WTC11 (cell line): Measurements from ENCODE around the gene TDRD10.

Experiments used
- ATF1 ChIP-seq: sonication (generic); formaldehyde crosslinking; IDR thresholded peaks from 2 replicates; pipeline ENCODE4 v1.8.1; 2023; ENCODE audit warnings: mild to moderate bottlenecking, moderate library complexity, missing genetic modification reagents
- CDX4 ChIP-seq: fragments of 250-450 bp; sonication (Bioruptor Pico); IDR thresholded peaks from 2 replicates; pipeline ENCODE4 v1.9.0; 2021; ENCODE audit warnings: moderate library complexity, mild to moderate bottlenecking, inconsistent platforms, borderline replicate concordance
- CREB1 ChIP-seq: sonication (generic); formaldehyde crosslinking; IDR thresholded peaks from 2 replicates; pipeline ENCODE4 v1.8.0; 2023; ENCODE audit warnings: mild to moderate bottlenecking, missing genetic modification reagents
- FOXJ3 ChIP-seq: sonication (generic); formaldehyde crosslinking; IDR thresholded peaks from 2 replicates; pipeline ENCODE4 v1.9.0; 2021; ENCODE audit warnings: missing genetic modification reagents, mild to moderate bottlenecking, borderline replicate concordance
- IRF2 ChIP-seq: sonication (generic); formaldehyde crosslinking; IDR thresholded peaks from 2 replicates; pipeline ENCODE4 v1.8.0; 2022; ENCODE audit warnings: low read depth, missing genetic modification reagents, borderline replicate concordance
- TF ChIP-seq, protein P1 (sequence below): fragments of 200-600 bp; IDR thresholded peaks from 2 replicates; pipeline ENCODE4 v1.8.0; 2022; ENCODE audit warnings: antibody characterized with exemption
- TF ChIP-seq, protein P2 (sequence below): sonication (generic); formaldehyde crosslinking; IDR thresholded peaks from 2 replicates; pipeline ENCODE4 v1.8.0; 2023; ENCODE audit warnings: missing genetic modification reagents

GRCh38 chr1:154478639-154479038 is 23.4 kb upstream of the TDRD10 start:
- TF ChIP-seq CREB1 (CRISPR knock-in tag) = no peak
- TF ChIP-seq ATF1 = no peak
- TF ChIP-seq, protein P1, sequence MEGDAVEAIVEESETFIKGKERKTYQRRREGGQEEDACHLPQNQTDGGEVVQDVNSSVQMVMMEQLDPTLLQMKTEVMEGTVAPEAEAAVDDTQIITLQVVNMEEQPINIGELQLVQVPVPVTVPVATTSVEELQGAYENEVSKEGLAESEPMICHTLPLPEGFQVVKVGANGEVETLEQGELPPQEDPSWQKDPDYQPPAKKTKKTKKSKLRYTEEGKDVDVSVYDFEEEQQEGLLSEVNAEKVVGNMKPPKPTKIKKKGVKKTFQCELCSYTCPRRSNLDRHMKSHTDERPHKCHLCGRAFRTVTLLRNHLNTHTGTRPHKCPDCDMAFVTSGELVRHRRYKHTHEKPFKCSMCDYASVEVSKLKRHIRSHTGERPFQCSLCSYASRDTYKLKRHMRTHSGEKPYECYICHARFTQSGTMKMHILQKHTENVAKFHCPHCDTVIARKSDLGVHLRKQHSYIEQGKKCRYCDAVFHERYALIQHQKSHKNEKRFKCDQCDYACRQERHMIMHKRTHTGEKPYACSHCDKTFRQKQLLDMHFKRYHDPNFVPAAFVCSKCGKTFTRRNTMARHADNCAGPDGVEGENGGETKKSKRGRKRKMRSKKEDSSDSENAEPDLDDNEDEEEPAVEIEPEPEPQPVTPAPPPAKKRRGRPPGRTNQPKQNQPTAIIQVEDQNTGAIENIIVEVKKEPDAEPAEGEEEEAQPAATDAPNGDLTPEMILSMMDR = no peak
- TF ChIP-seq, protein P2, sequence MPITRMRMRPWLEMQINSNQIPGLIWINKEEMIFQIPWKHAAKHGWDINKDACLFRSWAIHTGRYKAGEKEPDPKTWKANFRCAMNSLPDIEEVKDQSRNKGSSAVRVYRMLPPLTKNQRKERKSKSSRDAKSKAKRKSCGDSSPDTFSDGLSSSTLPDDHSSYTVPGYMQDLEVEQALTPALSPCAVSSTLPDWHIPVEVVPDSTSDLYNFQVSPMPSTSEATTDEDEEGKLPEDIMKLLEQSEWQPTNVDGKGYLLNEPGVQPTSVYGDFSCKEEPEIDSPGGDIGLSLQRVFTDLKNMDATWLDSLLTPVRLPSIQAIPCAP = no peak
- TF ChIP-seq FOXJ3 (CRISPR knock-in tag) = no peak
- no peak for TF ChIP-seq IRF2
- no peak for TF ChIP-seq CDX4 (CRISPR knock-in tag)
